MM.1S (cell line): Measurements from ENCODE around the gene CLASP1.
"Not testable (repeated sequence)": the region's sequence is repeated elsewhere in the genome, so short reads cannot be mapped to it uniquely, and the experiment has no call there.

ENCODE experiments used
- DNase-seq: peaks from one replicate; pipeline ENCODE4 v3.0.0-alpha.2; 2015
- H2AFZ ChIP-seq: fragments of 300-600 bp; sonication (generic); 2 replicates; pipeline ENCODE4 v1.6.0; 2016; ENCODE audit warnings: antibody characterized with exemption, low read length
- H3F3A ChIP-seq: fragments of 300-600 bp; sonication (generic); 2 replicates; pipeline ENCODE4 v1.6.1; 2016; ENCODE audit warnings: mild to moderate bottlenecking, antibody characterized with exemption, low read length, moderate library complexity, mixed read lengths; ENCODE audit not compliant: insufficient read depth
- H3K27ac ChIP-seq: fragments of 300-600 bp; sonication (generic); 2 replicates; pipeline ENCODE4 v1.5.1; 2016; ENCODE audit warnings: mild to moderate bottlenecking, low read length
- H3K27me3 ChIP-seq: fragments of 300-600 bp; sonication (generic); replicated peaks from 2 replicates; pipeline ENCODE4 v1.6.0; 2016; ENCODE audit warnings: low read length; ENCODE audit not compliant: insufficient read depth
- H3K36me3 ChIP-seq: fragments of 300-600 bp; sonication (generic); replicated peaks from 2 replicates; pipeline ENCODE4 v1.6.1; 2016; ENCODE audit warnings: mild to moderate bottlenecking, low read length, mixed read lengths; ENCODE audit not compliant: insufficient read depth
- H3K4me1 ChIP-seq: fragments of 300-600 bp; sonication (generic); 2 replicates; pipeline ENCODE4 v1.6.1; 2016; ENCODE audit warnings: low read length, mixed read lengths
- H3K4me2 ChIP-seq: fragments of 300-600 bp; sonication (generic); 2 replicates; pipeline ENCODE4 v1.6.0; 2016; ENCODE audit warnings: low read depth, low read length
- H3K4me3 ChIP-seq: fragments of 300-600 bp; sonication (generic); 2 replicates; pipeline ENCODE4 v1.5.1; 2016; ENCODE audit warnings: low read length, mixed read lengths
- H3K79me2 ChIP-seq: fragments of 300-600 bp; sonication (generic); 2 replicates; pipeline ENCODE4 v1.6.1; 2016; ENCODE audit warnings: mixed run types, low read length, mixed read lengths
- H3K9ac ChIP-seq: fragments of 300-600 bp; sonication (generic); 2 replicates; pipeline ENCODE4 v1.6.1; 2016; ENCODE audit warnings: low read length, mixed read lengths
- H3K9me2 ChIP-seq: fragments of 300-600 bp; sonication (generic); replicated peaks from 2 replicates; pipeline ENCODE4 v1.6.1; 2016; ENCODE audit warnings: mild to moderate bottlenecking, low read length, mixed read lengths; ENCODE audit not compliant: insufficient read depth
- H3K9me3 ChIP-seq: fragments of 300-600 bp; sonication (generic); replicated peaks from 2 replicates; pipeline ENCODE4 v1.6.1; 2016; ENCODE audit warnings: mild to moderate bottlenecking, low read length, mixed read lengths; ENCODE audit not compliant: insufficient read depth
- H4K20me1 ChIP-seq: fragments of 300-600 bp; sonication (generic); 2 replicates; pipeline ENCODE4 v1.6.1; 2016; ENCODE audit warnings: mild to moderate bottlenecking, low read length, moderate library complexity, mixed read lengths; ENCODE audit not compliant: insufficient read depth
- EZH2 ChIP-seq: fragments of 300-600 bp; sonication (generic); optimal IDR thresholded peaks from 2 replicates; pipeline ENCODE3; 2017; ENCODE audit warnings: low read depth, mild to moderate bottlenecking, antibody characterized with exemption, low read length, mixed read lengths
- EZH2phosphoT487 ChIP-seq: fragments of 300-600 bp; sonication (generic); IDR thresholded peaks from 2 replicates; pipeline ENCODE4 v1.6.1; 2018; ENCODE audit warnings: antibody characterized with exemption, low read length
- TF ChIP-seq, protein P1 (sequence below): fragments of 300-600 bp; sonication (generic); IDR thresholded peaks from 2 replicates; pipeline ENCODE4 v1.5.1; 2016; ENCODE audit warnings: antibody characterized with exemption, low read length, mixed read lengths

The CLASP1 gene

DNA sequence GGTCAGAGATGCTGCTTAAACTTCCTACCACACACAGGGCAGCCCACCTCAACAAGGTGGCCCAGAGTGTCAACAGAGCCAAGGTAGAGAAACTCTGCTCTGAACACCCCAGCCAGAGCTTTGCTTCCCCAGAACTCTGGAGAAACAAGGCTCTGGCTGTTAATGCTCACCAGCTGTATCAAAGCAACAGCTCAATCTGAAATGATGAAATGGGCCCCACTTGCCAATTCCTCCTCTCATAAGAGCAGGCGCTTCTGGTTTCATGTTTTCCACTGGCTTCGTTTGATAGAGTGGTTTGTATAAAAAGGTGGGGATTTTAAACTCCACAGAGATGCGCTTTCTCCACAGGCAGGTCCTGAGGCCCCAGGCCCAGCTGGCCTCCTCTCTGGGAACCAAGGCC is 303.4 kb downstream of the CLASP1 start:
- Histone ChIP-seq H3F3A (no peaks in the 10 kb centered on the region), H3K36me3 (no peaks in the 10 kb centered on the region), H3K9me3 (no peaks in the 10 kb centered on the region), H3K4me3 (no peak overlapping the region), H2AFZ (no peak overlapping the region), H3K27ac (no peak overlapping the region), H3K79me2 (no peaks in the 10 kb centered on the region), H3K27me3 (no peaks in the 10 kb centered on the region), H4K20me1 (no peaks in the 10 kb centered on the region), H3K4me1 (no peaks in the 10 kb centered on the region), H3K4me2 (no peak overlapping the region), H3K9me2 (no peaks in the 10 kb centered on the region), H3K9ac (no peak overlapping the region)
- no peak for DNase-seq
- TF ChIP-seq EZH2 (no peak), EZH2phosphoT487 (no peak)
- TF ChIP-seq, protein P1, sequence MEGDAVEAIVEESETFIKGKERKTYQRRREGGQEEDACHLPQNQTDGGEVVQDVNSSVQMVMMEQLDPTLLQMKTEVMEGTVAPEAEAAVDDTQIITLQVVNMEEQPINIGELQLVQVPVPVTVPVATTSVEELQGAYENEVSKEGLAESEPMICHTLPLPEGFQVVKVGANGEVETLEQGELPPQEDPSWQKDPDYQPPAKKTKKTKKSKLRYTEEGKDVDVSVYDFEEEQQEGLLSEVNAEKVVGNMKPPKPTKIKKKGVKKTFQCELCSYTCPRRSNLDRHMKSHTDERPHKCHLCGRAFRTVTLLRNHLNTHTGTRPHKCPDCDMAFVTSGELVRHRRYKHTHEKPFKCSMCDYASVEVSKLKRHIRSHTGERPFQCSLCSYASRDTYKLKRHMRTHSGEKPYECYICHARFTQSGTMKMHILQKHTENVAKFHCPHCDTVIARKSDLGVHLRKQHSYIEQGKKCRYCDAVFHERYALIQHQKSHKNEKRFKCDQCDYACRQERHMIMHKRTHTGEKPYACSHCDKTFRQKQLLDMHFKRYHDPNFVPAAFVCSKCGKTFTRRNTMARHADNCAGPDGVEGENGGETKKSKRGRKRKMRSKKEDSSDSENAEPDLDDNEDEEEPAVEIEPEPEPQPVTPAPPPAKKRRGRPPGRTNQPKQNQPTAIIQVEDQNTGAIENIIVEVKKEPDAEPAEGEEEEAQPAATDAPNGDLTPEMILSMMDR = no peak

DNA sequence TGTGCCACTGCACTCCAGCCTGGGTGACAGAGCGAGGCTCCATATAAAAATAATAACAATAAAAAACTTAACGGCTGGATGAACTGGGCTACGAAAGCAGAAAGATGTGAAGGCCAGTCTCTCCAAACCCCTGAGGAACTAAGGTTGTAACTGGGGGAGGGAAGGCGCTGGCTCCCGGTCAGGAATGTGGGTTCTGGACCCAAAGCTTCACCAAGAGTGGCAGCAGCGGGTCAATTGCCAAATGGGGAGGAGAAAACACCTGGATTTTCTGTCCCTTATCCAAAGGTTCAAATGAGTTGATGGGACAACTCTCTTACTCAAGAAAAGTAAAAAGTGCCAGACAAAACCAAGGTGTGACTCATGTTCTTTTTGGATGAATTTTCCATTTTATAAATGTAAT is 304.2 kb downstream of the CLASP1 start:
- H3K36me3 ChIP-seq = no peaks in the 10 kb centered on the region
- H3K9me2 ChIP-seq = no peaks in the 10 kb centered on the region
- H3K4me3 ChIP-seq = no peak overlapping the region
- H3K27ac ChIP-seq = no peak overlapping the region
- no peaks in the 10 kb centered on the region for H3K79me2 ChIP-seq
- no peaks in the 10 kb centered on the region for H3K4me1 ChIP-seq
- no peak for TF ChIP-seq EZH2phosphoT487
- TF ChIP-seq EZH2 = no peak
- TF ChIP-seq, protein P1 = no peak
- no peaks in the 10 kb centered on the region for H3K9me3 ChIP-seq
- no peak overlapping the region for H2AFZ ChIP-seq
- H3K27me3 ChIP-seq = no peaks in the 10 kb centered on the region
- H3K9ac ChIP-seq = no peak overlapping the region
- H3K4me2 ChIP-seq = no peak overlapping the region
- no peaks in the 10 kb centered on the region for H4K20me1 ChIP-seq
- no peak for DNase-seq
- H3F3A ChIP-seq = no peaks in the 10 kb centered on the region

DNA sequence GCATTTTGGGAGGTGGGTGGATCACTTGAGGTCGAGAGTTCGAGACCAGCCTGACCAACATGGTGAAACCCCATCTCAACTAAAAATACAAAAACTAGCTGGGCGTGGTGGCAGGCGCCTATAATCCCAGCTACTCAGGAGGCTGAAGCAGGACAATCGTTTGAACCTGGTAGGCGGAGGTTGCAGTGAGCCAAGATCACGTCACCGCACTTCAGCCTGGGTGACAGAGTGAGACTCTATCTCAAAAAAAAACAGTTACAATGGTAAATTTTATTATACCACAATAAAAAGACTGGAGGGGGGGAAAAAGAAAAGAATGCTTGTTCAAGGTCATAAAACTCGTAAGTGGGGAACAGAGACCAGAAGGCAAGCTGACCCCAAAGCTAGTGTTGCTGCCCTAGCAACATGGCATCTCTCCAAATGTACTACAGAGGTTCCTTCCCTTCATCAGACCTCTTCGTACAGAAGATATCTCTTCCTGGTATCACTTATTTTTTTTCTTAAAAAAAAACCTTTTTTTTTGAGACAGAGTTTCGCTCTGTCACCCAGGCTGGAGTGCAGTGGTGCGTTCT is 305.3 kb downstream of the CLASP1 start:
- not testable (repeated sequence) for H3F3A ChIP-seq, H3K4me2 ChIP-seq, H3K79me2 ChIP-seq, H2AFZ ChIP-seq, H3K9me2 ChIP-seq, H3K9me3 ChIP-seq, H3K9ac ChIP-seq, DNase-seq, H3K4me3 ChIP-seq, H3K27me3 ChIP-seq, H3K27ac ChIP-seq, H3K4me1 ChIP-seq, H4K20me1 ChIP-seq, H3K36me3 ChIP-seq

DNA sequence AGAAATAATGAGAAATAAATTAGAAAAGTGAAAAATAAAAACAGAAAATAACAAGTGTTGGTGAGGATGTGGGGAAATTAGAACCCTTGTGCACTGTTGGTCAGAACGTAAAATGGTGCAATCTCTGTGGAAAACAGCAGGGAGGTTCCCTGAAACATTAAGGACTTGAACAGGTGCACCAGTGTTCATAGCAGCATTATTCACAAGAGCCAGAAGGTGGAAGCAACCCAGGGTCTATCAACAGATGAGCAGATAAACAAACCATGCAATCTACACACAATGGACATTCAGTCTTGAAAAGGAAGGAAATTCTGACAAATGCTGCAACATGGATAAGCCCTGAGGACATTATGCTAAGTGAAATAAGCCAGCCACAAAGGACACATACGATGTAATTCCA is 306.1 kb downstream of the CLASP1 start:
- no peaks in the 10 kb centered on the region for H4K20me1 ChIP-seq
- no peaks in the 10 kb centered on the region for H3K79me2 ChIP-seq
- no peak for DNase-seq
- no peaks in the 10 kb centered on the region for H3F3A ChIP-seq
- no peaks in the 10 kb centered on the region for H3K27me3 ChIP-seq
- no peak overlapping the region for H3K4me3 ChIP-seq
- H3K4me1 ChIP-seq = no peaks in the 10 kb centered on the region
- H3K36me3 ChIP-seq = no peaks in the 10 kb centered on the region
- no peak overlapping the region for H3K4me2 ChIP-seq
- H3K9me2 ChIP-seq = no peaks in the 10 kb centered on the region
- no peak overlapping the region for H2AFZ ChIP-seq
- H3K27ac ChIP-seq = no peak overlapping the region
- TF ChIP-seq EZH2phosphoT487 (no peak), EZH2 (no peak)
- TF ChIP-seq, protein P1 = no peak
- H3K9ac ChIP-seq = no peak overlapping the region
- H3K9me3 ChIP-seq = no peaks in the 10 kb centered on the region
